Measurements from ENCODE around the gene CDH2. TPM values are rescaled to one million over a fixed set of nuclear protein-coding genes. Genes with fewer than 3 reads are reported as not detected.

Gene CDH2
- total and polyA plus RNA-seq, 2 experiments from 2014 or later: 14.7 to 36.9 TPM

DNA sequence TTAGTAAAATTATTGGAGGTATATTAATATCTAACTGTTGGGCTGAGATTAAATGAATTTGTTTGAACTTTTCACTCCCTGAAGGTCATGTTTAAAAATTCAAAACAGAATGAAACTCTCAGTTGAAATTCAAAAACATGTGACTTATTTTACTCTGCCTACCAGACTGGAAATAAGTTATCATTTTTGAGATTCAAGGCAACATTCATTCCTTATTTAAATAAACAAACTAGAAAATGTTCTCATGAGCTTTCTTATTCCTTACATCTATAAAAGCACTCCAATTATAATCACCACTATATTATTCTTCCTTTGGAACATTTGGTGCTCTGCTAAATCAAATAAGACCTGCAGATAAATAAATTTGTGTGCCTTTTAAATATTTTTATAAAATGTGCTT is 217.8 kb downstream of the CDH2 start (continued):
- TF ChIP-seq, protein P1, sequence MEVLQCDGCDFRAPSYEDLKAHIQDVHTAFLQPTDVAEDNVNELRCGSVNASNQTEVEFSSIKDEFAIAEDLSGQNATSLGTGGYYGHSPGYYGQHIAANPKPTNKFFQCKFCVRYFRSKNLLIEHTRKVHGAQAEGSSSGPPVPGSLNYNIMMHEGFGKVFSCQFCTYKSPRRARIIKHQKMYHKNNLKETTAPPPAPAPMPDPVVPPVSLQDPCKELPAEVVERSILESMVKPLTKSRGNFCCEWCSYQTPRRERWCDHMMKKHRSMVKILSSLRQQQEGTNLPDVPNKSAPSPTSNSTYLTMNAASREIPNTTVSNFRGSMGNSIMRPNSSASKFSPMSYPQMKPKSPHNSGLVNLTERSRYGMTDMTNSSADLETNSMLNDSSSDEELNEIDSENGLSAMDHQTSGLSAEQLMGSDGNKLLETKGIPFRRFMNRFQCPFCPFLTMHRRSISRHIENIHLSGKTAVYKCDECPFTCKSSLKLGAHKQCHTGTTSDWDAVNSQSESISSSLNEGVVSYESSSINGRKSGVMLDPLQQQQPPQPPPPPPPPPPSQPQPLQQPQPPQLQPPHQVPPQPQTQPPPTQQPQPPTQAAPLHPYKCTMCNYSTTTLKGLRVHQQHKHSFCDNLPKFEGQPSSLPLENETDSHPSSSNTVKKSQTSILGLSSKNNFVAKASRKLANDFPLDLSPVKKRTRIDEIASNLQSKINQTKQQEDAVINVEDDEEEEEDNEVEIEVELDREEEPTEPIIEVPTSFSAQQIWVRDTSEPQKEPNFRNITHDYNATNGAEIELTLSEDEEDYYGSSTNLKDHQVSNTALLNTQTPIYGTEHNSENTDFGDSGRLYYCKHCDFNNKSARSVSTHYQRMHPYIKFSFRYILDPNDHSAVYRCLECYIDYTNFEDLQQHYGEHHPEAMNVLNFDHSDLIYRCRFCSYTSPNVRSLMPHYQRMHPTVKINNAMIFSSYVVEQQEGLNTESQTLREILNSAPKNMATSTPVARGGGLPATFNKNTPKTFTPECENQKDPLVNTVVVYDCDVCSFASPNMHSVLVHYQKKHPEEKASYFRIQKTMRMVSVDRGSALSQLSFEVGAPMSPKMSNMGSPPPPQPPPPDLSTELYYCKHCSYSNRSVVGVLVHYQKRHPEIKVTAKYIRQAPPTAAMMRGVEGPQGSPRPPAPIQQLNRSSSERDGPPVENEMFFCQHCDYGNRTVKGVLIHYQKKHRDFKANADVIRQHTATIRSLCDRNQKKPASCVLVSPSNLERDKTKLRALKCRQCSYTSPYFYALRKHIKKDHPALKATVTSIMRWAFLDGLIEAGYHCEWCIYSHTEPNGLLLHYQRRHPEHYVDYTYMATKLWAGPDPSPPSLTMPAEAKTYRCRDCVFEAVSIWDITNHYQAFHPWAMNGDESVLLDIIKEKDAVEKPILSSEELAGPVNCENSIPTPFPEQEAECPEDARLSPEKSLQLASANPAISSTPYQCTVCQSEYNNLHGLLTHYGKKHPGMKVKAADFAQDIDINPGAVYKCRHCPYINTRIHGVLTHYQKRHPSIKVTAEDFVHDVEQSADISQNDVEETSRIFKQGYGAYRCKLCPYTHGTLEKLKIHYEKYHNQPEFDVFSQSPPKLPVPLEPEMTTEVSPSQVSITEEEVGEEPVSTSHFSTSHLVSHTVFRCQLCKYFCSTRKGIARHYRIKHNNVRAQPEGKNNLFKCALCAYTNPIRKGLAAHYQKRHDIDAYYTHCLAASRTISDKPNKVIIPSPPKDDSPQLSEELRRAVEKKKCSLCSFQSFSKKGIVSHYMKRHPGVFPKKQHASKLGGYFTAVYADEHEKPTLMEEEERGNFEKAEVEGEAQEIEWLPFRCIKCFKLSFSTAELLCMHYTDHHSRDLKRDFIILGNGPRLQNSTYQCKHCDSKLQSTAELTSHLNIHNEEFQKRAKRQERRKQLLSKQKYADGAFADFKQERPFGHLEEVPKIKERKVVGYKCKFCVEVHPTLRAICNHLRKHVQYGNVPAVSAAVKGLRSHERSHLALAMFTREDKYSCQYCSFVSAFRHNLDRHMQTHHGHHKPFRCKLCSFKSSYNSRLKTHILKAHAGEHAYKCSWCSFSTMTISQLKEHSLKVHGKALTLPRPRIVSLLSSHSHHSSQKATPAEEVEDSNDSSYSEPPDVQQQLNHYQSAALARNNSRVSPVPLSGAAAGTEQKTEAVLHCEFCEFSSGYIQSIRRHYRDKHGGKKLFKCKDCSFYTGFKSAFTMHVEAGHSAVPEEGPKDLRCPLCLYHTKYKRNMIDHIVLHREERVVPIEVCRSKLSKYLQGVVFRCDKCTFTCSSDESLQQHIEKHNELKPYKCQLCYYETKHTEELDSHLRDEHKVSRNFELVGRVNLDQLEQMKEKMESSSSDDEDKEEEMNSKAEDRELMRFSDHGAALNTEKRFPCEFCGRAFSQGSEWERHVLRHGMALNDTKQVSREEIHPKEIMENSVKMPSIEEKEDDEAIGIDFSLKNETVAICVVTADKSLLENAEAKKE (CRISPR knock-in tag; IDR thresholded peaks at IDR 0.05): no peak
- TF ChIP-seq NANOG (IDR thresholded peaks at IDR 0.05; ENCODE audit: borderline replicate concordance) (no peak), EZH2phosphoT487 (IDR thresholded peaks at IDR 0.05; ENCODE audit: unreplicated experiment) (no peak), STAT1 (IDR thresholded peaks at IDR 0.05; ENCODE audit: unreplicated experiment) (no peak), JUNB (IDR thresholded peaks at IDR 0.05; ENCODE audit: unreplicated experiment) (no peak), POLR2AphosphoS5 (IDR thresholded peaks at IDR 0.05; ENCODE audit: low read depth) (no peak), CREB1 (CRISPR knock-in tag; IDR thresholded peaks at IDR 0.05; ENCODE audit: low read depth) (no peak), ZNF114 (CRISPR knock-in tag; IDR thresholded peaks at IDR 0.05) (no peak), ZNF331 (CRISPR knock-in tag; IDR thresholded peaks at IDR 0.05; ENCODE audit: low read depth) (no peak), EZH2 (IDR thresholded peaks at IDR 0.05; ENCODE audit: low read depth, unreplicated experiment) (no peak)
- TF ChIP-seq, protein P2, sequence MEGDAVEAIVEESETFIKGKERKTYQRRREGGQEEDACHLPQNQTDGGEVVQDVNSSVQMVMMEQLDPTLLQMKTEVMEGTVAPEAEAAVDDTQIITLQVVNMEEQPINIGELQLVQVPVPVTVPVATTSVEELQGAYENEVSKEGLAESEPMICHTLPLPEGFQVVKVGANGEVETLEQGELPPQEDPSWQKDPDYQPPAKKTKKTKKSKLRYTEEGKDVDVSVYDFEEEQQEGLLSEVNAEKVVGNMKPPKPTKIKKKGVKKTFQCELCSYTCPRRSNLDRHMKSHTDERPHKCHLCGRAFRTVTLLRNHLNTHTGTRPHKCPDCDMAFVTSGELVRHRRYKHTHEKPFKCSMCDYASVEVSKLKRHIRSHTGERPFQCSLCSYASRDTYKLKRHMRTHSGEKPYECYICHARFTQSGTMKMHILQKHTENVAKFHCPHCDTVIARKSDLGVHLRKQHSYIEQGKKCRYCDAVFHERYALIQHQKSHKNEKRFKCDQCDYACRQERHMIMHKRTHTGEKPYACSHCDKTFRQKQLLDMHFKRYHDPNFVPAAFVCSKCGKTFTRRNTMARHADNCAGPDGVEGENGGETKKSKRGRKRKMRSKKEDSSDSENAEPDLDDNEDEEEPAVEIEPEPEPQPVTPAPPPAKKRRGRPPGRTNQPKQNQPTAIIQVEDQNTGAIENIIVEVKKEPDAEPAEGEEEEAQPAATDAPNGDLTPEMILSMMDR (conservative IDR thresholded peaks at IDR 0.05; ENCODE audit: low read depth in 2 of 2): no peak
